Measurements from ENCODE around the gene GASK1A. TPM values are rescaled to one million over a fixed set of nuclear protein-coding genes. Genes with fewer than 3 reads are reported as not detected.

Gene GASK1A
- total and polyA plus RNA-seq, 10 of the 15 experiments (the other 5 are each of a cell fraction or from before 2014, with no cell fraction given) = 0.18 TPM; not detected in 9

DNA sequence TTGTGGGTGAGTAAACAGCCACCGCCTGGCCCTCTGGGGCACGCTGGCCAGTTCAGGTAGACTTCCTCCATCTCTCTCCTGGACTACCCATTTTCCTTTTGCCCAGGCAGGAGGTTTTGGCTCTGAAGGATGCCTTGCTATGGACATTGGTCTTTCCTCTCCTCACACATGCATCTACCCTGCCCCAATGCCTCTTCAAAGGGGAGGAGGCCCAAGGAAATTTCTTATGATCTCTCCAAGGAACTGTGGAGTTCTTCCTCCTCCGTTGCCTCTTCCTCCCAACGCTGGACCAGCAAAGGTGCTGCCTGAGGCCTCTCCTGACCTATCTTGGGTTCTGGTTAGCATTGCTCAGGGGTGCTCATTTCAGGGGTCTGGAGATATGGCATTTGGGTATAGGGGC, 93.2 kb downstream of the GASK1A start:
- no peak overlapping the region for H3K27ac ChIP-seq (ENCODE audit: control insufficient read depth, insufficient read depth)
- no peaks in the 10 kb centered on the region; a peak in 1 of 4 replicates for H3K27me3 ChIP-seq (replicated peaks in 1 of 2; ENCODE audit: control insufficient read depth in 2 of 2, insufficient read depth in 2 of 2, low read length in 1 of 2)
- CTCF ChIA-PET = interaction anchor here (0.8 to 4.3 kb wide), 4 partner anchors 9 to 110 kb away, joined by 3 to 87 read pairs (median 5); no protein-coding TSS in a partner anchor
- no peaks in the 10 kb centered on the region for H4K20me1 ChIP-seq (ENCODE audit: control insufficient read depth, insufficient read depth)
- no peaks in the 10 kb centered on the region for H3K4me1 ChIP-seq (ENCODE audit: control insufficient read depth, insufficient read depth, low read length)
- POLR2A ChIA-PET = no interaction called here
- no peak overlapping the region for H3K9ac ChIP-seq (ENCODE audit: control insufficient read depth, insufficient read depth, low read length)
- no peak overlapping the region for H3K4me2 ChIP-seq (ENCODE audit: control insufficient read depth, insufficient read depth)
- no peaks in the 10 kb centered on the region for H3K79me2 ChIP-seq (ENCODE audit: control insufficient read depth, insufficient read depth, low read length)
- in situ Hi-C loops (cut with MboI) = no loop called here
- no peak for ATAC-seq
- RAD21 ChIA-PET (ENCODE audit: unreplicated experiment) = interaction anchor here (4.5 kb wide), 1 partner anchor 110 kb away, joined by 50 read pairs; no protein-coding TSS in a partner anchor
- intact Hi-C loops (cut with micrococcal nuclease; ENCODE audit: unreplicated experiment) = no loop called here
- H3K36me3 ChIP-seq (ENCODE audit: control insufficient read depth in 2 of 2, insufficient read depth in 2 of 2, low read length in 1 of 2) = no peaks in the 10 kb centered on the region
- no TSS peak for BruUV-seq (replicated peaks)
- no peak overlapping the region for H2AFZ ChIP-seq (ENCODE audit: control insufficient read depth, low read depth, low read length)
- no peaks in the 10 kb centered on the region for H3K9me3 ChIP-seq (replicated peaks; ENCODE audit: control insufficient read depth, insufficient read depth, low read length)
- FAIRE-seq = no peak
- 27% methylated on average over 4 of the region's 4 CpGs for WGBS (ENCODE audit: insufficient coverage, insufficient replicate concordance, low lambda C conversion rate, missing lambda C conversion rate)
- H3K4me3 ChIP-seq = no peak overlapping the region
- SMC1A ChIA-PET (ENCODE audit: uncharacterized antibody, unreplicated experiment) = interaction anchor here (1.4 to 3.8 kb wide), 3 partner anchors 66 to 111 kb away, joined by 4 to 42 read pairs (median 5); no protein-coding TSS in a partner anchor
- DNase-seq (ENCODE audit: low read depth, low spot score) = no peak
- no peak for TF ChIP-seq FOXK2 (IDR thresholded peaks at IDR 0.05)
- no peak for TF ChIP-seq CHD4 (IDR thresholded peaks at IDR 0.05)
- no peak for TF ChIP-seq EED (IDR thresholded peaks at IDR 0.05; ENCODE audit: low read depth)
- TF ChIP-seq, protein P1, sequence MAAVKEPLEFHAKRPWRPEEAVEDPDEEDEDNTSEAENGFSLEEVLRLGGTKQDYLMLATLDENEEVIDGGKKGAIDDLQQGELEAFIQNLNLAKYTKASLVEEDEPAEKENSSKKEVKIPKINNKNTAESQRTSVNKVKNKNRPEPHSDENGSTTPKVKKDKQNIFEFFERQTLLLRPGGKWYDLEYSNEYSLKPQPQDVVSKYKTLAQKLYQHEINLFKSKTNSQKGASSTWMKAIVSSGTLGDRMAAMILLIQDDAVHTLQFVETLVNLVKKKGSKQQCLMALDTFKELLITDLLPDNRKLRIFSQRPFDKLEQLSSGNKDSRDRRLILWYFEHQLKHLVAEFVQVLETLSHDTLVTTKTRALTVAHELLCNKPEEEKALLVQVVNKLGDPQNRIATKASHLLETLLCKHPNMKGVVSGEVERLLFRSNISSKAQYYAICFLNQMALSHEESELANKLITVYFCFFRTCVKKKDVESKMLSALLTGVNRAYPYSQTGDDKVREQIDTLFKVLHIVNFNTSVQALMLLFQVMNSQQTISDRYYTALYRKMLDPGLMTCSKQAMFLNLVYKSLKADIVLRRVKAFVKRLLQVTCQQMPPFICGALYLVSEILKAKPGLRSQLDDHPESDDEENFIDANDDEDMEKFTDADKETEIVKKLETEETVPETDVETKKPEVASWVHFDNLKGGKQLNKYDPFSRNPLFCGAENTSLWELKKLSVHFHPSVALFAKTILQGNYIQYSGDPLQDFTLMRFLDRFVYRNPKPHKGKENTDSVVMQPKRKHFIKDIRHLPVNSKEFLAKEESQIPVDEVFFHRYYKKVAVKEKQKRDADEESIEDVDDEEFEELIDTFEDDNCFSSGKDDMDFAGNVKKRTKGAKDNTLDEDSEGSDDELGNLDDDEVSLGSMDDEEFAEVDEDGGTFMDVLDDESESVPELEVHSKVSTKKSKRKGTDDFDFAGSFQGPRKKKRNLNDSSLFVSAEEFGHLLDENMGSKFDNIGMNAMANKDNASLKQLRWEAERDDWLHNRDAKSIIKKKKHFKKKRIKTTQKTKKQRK (IDR thresholded peaks at IDR 0.05; ENCODE audit: low read depth, low read length) = no peak
- no peak for TF ChIP-seq RB1 (IDR thresholded peaks at IDR 0.05; ENCODE audit: borderline replicate concordance)
- TF ChIP-seq, protein P2, sequence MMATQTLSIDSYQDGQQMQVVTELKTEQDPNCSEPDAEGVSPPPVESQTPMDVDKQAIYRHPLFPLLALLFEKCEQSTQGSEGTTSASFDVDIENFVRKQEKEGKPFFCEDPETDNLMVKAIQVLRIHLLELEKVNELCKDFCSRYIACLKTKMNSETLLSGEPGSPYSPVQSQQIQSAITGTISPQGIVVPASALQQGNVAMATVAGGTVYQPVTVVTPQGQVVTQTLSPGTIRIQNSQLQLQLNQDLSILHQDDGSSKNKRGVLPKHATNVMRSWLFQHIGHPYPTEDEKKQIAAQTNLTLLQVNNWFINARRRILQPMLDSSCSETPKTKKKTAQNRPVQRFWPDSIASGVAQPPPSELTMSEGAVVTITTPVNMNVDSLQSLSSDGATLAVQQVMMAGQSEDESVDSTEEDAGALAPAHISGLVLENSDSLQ (IDR thresholded peaks at IDR 0.05) = no peak
- TF ChIP-seq POU2F2 (IDR thresholded peaks at IDR 0.05; ENCODE audit: borderline replicate concordance, low read depth, low read length) = no peak
- TF ChIP-seq, protein P3, sequence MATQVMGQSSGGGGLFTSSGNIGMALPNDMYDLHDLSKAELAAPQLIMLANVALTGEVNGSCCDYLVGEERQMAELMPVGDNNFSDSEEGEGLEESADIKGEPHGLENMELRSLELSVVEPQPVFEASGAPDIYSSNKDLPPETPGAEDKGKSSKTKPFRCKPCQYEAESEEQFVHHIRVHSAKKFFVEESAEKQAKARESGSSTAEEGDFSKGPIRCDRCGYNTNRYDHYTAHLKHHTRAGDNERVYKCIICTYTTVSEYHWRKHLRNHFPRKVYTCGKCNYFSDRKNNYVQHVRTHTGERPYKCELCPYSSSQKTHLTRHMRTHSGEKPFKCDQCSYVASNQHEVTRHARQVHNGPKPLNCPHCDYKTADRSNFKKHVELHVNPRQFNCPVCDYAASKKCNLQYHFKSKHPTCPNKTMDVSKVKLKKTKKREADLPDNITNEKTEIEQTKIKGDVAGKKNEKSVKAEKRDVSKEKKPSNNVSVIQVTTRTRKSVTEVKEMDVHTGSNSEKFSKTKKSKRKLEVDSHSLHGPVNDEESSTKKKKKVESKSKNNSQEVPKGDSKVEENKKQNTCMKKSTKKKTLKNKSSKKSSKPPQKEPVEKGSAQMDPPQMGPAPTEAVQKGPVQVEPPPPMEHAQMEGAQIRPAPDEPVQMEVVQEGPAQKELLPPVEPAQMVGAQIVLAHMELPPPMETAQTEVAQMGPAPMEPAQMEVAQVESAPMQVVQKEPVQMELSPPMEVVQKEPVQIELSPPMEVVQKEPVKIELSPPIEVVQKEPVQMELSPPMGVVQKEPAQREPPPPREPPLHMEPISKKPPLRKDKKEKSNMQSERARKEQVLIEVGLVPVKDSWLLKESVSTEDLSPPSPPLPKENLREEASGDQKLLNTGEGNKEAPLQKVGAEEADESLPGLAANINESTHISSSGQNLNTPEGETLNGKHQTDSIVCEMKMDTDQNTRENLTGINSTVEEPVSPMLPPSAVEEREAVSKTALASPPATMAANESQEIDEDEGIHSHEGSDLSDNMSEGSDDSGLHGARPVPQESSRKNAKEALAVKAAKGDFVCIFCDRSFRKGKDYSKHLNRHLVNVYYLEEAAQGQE (IDR thresholded peaks at IDR 0.05; ENCODE audit: low read depth, low read length) = no peak
- no peak for TF ChIP-seq IKZF2 (IDR thresholded peaks at IDR 0.05)
- TF ChIP-seq SMARCA5 (IDR thresholded peaks at IDR 0.05) = no peak
- TF ChIP-seq EP300 (IDR thresholded peaks at IDR 0.05; ENCODE audit: borderline replicate concordance in 1 of 2, control insufficient read depth in 1 of 2, low read depth in 2 of 2, low read length in 2 of 2) = no peak
- no peak for TF ChIP-seq RUNX3 (IDR thresholded peaks at IDR 0.05; ENCODE audit: low read length)
- no peak for TF ChIP-seq NR2F1 (conservative IDR thresholded peaks at IDR 0.05)
- no peak for TF ChIP-seq ESRRA (IDR thresholded peaks at IDR 0.05; ENCODE audit: low read length)
- no peak for TF ChIP-seq JUND (IDR thresholded peaks at IDR 0.05; ENCODE audit: low read depth, low read length)
- no peak for TF ChIP-seq SMAD5 (IDR thresholded peaks at IDR 0.05; ENCODE audit: low read depth)
- no peak for TF ChIP-seq MEF2B (IDR thresholded peaks at IDR 0.05; ENCODE audit: partially characterized antibody, poor library complexity, severe bottlenecking)
- no peak for TF ChIP-seq RELA (IDR thresholded peaks at IDR 0.05; ENCODE audit: borderline replicate concordance, partially characterized antibody)

Measured in GM12878 (cell line).